CD14-positive monocyte (primary cell): ENCODE data around the gene MAPK7. TPM values are rescaled to one million over a fixed set of nuclear protein-coding genes. Genes with fewer than 3 reads are reported as not detected.

Experiments
- DNase-seq, 3 donors: peaks; one replicate each; pipeline ENCODE4 v3.0.0-alpha.2; 2011 to 2022
- H2AFZ ChIP-seq: 2 replicates; pipeline ENCODE4 v1.6.0; 2012; ENCODE audit warnings: mild to moderate bottlenecking, low read depth, low read length, inconsistent platforms; ENCODE audit not compliant: insufficient read depth, poor library complexity, severe bottlenecking
- H3K27ac ChIP-seq, 2 donors: 1 replicate in 1 of 2; 2 replicates in 1 of 2; pipeline ENCODE4 v1.5.1; 2012 to 2013; ENCODE audit warnings: low read length in 2 of 2, control low read depth in 1 of 2, inconsistent platforms in 1 of 2, low read depth in 1 of 2, mild to moderate bottlenecking in 1 of 2
- H3K27me3 ChIP-seq, 2 donors: one replicate each; pipeline versions ENCODE4 v1.6.0 to v1.6.1; 2011 to 2013; ENCODE audit warnings: low read length in 2 of 2; ENCODE audit not compliant: control insufficient read depth in 2 of 2, insufficient read depth in 2 of 2
- H3K36me3 ChIP-seq, 2 donors: replicated peaks in 1 of 2; 1 replicate in 1 of 2; 2 replicates in 1 of 2; pipeline versions ENCODE4 v1.5.1 to v1.6.1; 2012 to 2013; ENCODE audit warnings: low read length in 2 of 2, control low read depth in 1 of 2, inconsistent platforms in 1 of 2, mild to moderate bottlenecking in 1 of 2; ENCODE audit not compliant: insufficient read depth in 2 of 2, control insufficient read depth in 1 of 2
- H3K4me1 ChIP-seq, 2 donors: 1 replicate in 1 of 2; 2 replicates in 1 of 2; pipeline versions ENCODE4 v1.5.1 to v1.6.1; 2012 to 2013; ENCODE audit warnings: low read length in 2 of 2, control low read depth in 1 of 2, inconsistent platforms in 1 of 2, mild to moderate bottlenecking in 1 of 2, moderate library complexity in 1 of 2; ENCODE audit not compliant: insufficient read depth in 2 of 2, control insufficient read depth in 1 of 2
- H3K4me2 ChIP-seq: replicated peaks from 2 replicates; pipeline ENCODE3; 2012; ENCODE audit warnings: low read length, moderate library complexity, mild to moderate bottlenecking; ENCODE audit not compliant: poor library complexity, severe bottlenecking; ENCODE audit errors: extremely low read depth
- H3K4me3 ChIP-seq, 3 experiments: fragments of 200-600 bp in 1 of 3; sonication (generic) in 1 of 3; replicated peaks in 1 of 3; 1 replicate in 2 of 3; 2 replicates in 1 of 3; pipeline ENCODE4 v1.5.1; 2011 to 2013; ENCODE audit warnings: low read length in 3 of 3, mild to moderate bottlenecking in 3 of 3, control low read depth in 2 of 3, low read depth in 2 of 3, inconsistent platforms in 1 of 3, moderate library complexity in 1 of 3
- H3K79me2 ChIP-seq: 2 replicates; pipeline ENCODE4 v1.6.0; 2012; ENCODE audit warnings: mild to moderate bottlenecking, control low read depth, inconsistent platforms, low read length, moderate library complexity; ENCODE audit not compliant: insufficient read depth
- H3K9ac ChIP-seq: 2 replicates; pipeline ENCODE4 v1.6.0; 2017; ENCODE audit warnings: low read length, mild to moderate bottlenecking; ENCODE audit not compliant: insufficient read depth, poor library complexity, severe bottlenecking
- H3K9me3 ChIP-seq, 2 donors: replicated peaks in 1 of 2; 1 replicate in 1 of 2; 2 replicates in 1 of 2; pipeline versions ENCODE4 v1.5.1 to v1.6.1; 2012 to 2013; ENCODE audit warnings: low read length in 2 of 2, control low read depth in 1 of 2; ENCODE audit not compliant: control insufficient read depth in 1 of 2, insufficient read depth in 1 of 2
- H4K20me1 ChIP-seq: 2 replicates; pipeline ENCODE4 v1.6.0; 2012; ENCODE audit warnings: mild to moderate bottlenecking, low read length, control low read depth, moderate library complexity; ENCODE audit not compliant: insufficient read depth
- H3K27ac Mint-ChIP-seq, 7 donors: one replicate each; pipeline ENCODE4 v1.8.0; 2020; ENCODE audit warnings: mild to moderate bottlenecking in 7 of 7, mixed read lengths in 7 of 7, moderate library complexity in 6 of 7, inconsistent platforms in 2 of 7
- H3K27me3 Mint-ChIP-seq, 3 donors: one replicate each; pipeline ENCODE4 v1.8.0; 2021 to 2022; ENCODE audit warnings: low read depth in 3 of 3, mild to moderate bottlenecking in 3 of 3, mixed read lengths in 3 of 3, moderate library complexity in 3 of 3, inconsistent platforms in 1 of 3
- H3K36me3 Mint-ChIP-seq, 2 donors: one replicate each; pipeline ENCODE4 v1.8.0; 2020; ENCODE audit warnings: mixed read lengths in 2 of 2, inconsistent platforms in 1 of 2, mild to moderate bottlenecking in 1 of 2
- H3K4me1 Mint-ChIP-seq: one replicate; pipeline ENCODE4 v1.8.0; 2020; ENCODE audit warnings: mild to moderate bottlenecking, mixed read lengths
- H3K4me3 Mint-ChIP-seq, 2 donors: one replicate each; pipeline ENCODE4 v1.8.0; 2020; ENCODE audit warnings: mild to moderate bottlenecking in 2 of 2, mixed read lengths in 2 of 2, moderate library complexity in 1 of 2
- H3K9me3 Mint-ChIP-seq, 7 donors: one replicate each; pipeline ENCODE4 v1.8.0; 2020 to 2022; ENCODE audit warnings: mixed read lengths in 7 of 7, mild to moderate bottlenecking in 6 of 7, moderate library complexity in 6 of 7, inconsistent platforms in 2 of 7
- WGBS: methylation state at CpG from one replicate; pipeline ENCODE4 v1.1.5; 2013; ENCODE audit warnings: missing lambda C conversion rate; ENCODE audit not compliant: insufficient coverage; 5-methylcytosine and 5-hydroxymethylcytosine counted together
- intact Hi-C, 2 donors: fragments of 100-400 bp; cut with micrococcal nuclease; formaldehyde crosslinking; loops; one replicate each; pipeline versions ENCODE4 v1.15.0 to v1.15.1; 2023
- polyA plus RNA-seq, 3 donors: library from polyadenylated mRNA; depleted of rRNA in 1 of 3; unstranded in 2 of 3; stranded (reverse) in 1 of 3; fragments of 300-500 nt in 2 of 3; fragments of >200 nt in 1 of 3; fragmentation: Illumina TruSeq in 2 of 3; gene quantifications; 1 replicate in 2 of 3; 2 replicates in 1 of 3; pipeline ENCODE4 v1.2.3, GENCODE V29; 2012 to 2021
- TF ChIP-seq, protein P1 (sequence below): fragments of 200-600 bp; IDR thresholded peaks from one replicate; pipeline ENCODE4 v1.8.0; 2022; ENCODE audit warnings: antibody characterized with exemption, mild to moderate bottlenecking

Gene MAPK7
- polyA plus RNA-seq, 3 donors: 9.3 to 130 (median 10.0) TPM

DNA sequence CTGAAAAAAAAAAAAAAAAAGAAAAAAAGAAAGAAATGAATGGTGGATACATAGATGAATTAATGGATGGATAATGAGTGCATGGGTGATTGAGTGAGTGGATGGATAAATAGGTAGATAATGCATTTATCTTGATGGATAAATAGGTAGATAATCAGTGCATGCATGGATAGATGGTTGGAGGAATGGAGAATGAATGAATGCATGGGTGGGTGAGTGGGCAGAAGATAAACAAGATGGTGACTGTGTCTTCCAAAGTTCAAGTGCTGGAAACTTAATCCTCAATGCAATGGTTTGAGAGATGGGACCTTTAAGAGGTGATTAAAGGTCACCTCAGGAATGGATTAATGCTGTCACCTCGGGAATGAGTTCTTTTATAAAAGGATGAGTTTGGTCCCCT lies 26.0 kb downstream of the MAPK7 start:
- H3K27me3 Mint-ChIP-seq: peaks cover 0 to 3% (median 0%) of the 10 kb centered on the region in 3 donors
- Histone ChIP-seq H3K9ac (no peak overlapping the region), H3K36me3 (no peaks in the 10 kb centered on the region), H3K4me3 (no peak overlapping the region), H3K4me2 (no peak overlapping the region), H3K4me1 (peaks cover 15 to 16% of the 10 kb centered on the region in 2 donors), H4K20me1 (no peaks in the 10 kb centered on the region), H3K79me2 (no peaks in the 10 kb centered on the region), H3K27me3 (no peaks in the 10 kb centered on the region), H3K27ac (no peak overlapping the region), H3K9me3 (no peaks in the 10 kb centered on the region), H2AFZ (no peak overlapping the region)
- intact Hi-C loops: loop anchor here in 1 of 2 donors (5.0 kb wide), 1 partner anchor 37 kb away; no protein-coding TSS in a partner anchor
- H3K9me3 Mint-ChIP-seq: no peaks in the 10 kb centered on the region
- H3K36me3 Mint-ChIP-seq: no peaks in the 10 kb centered on the region
- H3K27ac Mint-ChIP-seq: no peak overlapping the region
- TF ChIP-seq, protein P1, sequence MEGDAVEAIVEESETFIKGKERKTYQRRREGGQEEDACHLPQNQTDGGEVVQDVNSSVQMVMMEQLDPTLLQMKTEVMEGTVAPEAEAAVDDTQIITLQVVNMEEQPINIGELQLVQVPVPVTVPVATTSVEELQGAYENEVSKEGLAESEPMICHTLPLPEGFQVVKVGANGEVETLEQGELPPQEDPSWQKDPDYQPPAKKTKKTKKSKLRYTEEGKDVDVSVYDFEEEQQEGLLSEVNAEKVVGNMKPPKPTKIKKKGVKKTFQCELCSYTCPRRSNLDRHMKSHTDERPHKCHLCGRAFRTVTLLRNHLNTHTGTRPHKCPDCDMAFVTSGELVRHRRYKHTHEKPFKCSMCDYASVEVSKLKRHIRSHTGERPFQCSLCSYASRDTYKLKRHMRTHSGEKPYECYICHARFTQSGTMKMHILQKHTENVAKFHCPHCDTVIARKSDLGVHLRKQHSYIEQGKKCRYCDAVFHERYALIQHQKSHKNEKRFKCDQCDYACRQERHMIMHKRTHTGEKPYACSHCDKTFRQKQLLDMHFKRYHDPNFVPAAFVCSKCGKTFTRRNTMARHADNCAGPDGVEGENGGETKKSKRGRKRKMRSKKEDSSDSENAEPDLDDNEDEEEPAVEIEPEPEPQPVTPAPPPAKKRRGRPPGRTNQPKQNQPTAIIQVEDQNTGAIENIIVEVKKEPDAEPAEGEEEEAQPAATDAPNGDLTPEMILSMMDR: no peak
- peaks cover 17% of the 10 kb centered on the region for H3K4me1 Mint-ChIP-seq
- DNase-seq: no peak
- no peak overlapping the region for H3K4me3 Mint-ChIP-seq
- WGBS: no CpG with 5 or more reads among the region's 1 CpG

DNA sequence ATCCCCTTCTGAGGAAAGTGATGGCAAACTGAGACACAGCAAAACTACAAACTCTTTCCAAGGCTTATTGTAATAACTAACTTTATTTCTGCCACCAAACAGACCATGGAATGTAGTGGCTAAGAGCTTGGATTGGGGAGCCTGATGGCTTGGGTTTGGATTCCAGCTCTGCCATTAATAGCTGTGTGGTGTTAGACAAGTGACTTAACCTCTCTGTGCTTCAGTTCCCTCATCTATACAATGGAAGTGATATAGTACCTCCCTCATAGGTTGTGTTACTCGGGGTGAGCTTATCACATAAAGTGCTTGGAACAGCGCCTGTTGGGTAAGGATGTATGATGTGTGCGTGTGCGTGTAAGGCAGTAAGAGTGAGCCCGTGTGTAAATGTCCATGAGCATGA lies 26.8 kb downstream of the MAPK7 start:
- Mint-ChIP-seq H3K4me3 (no peak overlapping the region), H3K36me3 (no peaks in the 10 kb centered on the region), H3K9me3 (no peaks in the 10 kb centered on the region), H3K27ac (no peak overlapping the region), H3K27me3 (peaks cover 0 to 4% (median 0%) of the 10 kb centered on the region in 3 donors), H3K4me1 (peaks cover 9% of the 10 kb centered on the region)
- DNase-seq: no peak
- no peak overlapping the region for H3K27ac ChIP-seq
- intact Hi-C loops: loop anchor here in 1 of 2 donors (5.0 kb wide), 1 partner anchor 37 kb away; no protein-coding TSS in a partner anchor
- TF ChIP-seq, protein P1: no peak
- H3K36me3 ChIP-seq: no peaks in the 10 kb centered on the region
- H3K9ac ChIP-seq: no peak overlapping the region
- H3K4me3 ChIP-seq: no peak overlapping the region
- no peaks in the 10 kb centered on the region for H3K79me2 ChIP-seq
- no peaks in the 10 kb centered on the region for H3K27me3 ChIP-seq
- no peak overlapping the region for H3K4me2 ChIP-seq
- peaks cover 6 to 8% of the 10 kb centered on the region in 2 donors for H3K4me1 ChIP-seq
- no peaks in the 10 kb centered on the region for H3K9me3 ChIP-seq
- H4K20me1 ChIP-seq: no peaks in the 10 kb centered on the region
- WGBS: 100% methylated on average over 4 of the region's 5 CpGs
- no peak overlapping the region for H2AFZ ChIP-seq
